ENCODE measurements around the gene KRT85. TPM values are rescaled to one million over a fixed set of nuclear protein-coding genes. Genes with fewer than 3 reads are reported as not detected.

Gene KRT85
- 0.06 to 0.08 TPM (median 0.07 TPM) in 4 of 5 replicates, not detected in the other for total RNA-seq (2022; extraction: Qiagen RNA extraction)

DNA sequence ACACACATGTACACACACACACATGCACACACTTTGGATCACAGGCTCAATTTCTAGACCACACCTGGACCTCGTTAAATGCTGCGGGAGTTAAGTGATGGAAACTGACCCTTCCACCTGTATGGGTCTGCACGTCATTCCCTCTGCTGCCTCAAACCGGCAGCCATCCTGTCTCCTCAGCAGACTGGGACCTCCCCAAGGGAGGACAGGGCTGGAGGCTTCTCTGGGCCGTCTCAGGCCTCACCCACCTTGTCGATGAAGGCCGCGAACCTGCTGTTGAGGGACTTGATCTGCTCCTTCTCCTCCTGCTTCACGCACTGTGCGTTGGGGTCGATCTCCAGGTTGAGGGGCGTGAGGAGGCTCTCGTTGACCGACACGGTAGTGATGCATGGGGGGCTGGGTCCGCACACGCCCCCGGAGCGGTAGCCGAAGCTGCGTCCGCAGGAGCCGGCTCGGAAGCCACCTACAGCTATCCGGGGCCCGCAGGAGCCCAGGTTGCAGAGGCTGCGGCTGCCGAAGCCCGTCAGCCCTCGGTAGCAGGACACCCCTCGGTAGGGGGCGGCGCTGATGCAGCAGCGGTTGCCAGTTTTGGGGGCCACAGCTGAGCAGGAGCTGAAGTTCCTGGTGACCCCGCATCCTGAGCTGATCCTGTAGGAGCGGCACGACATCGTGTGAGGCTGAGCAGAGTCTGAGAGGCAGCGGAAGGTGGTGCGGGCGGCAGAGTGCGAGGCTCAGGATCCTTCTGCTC lies at the start of gene KRT85:
TSS of gene KRT85 (minus strand) at position 744 of the 748 bp plus-strand sequence. CDS start at position 668, 76 bp downstream.

DNA sequence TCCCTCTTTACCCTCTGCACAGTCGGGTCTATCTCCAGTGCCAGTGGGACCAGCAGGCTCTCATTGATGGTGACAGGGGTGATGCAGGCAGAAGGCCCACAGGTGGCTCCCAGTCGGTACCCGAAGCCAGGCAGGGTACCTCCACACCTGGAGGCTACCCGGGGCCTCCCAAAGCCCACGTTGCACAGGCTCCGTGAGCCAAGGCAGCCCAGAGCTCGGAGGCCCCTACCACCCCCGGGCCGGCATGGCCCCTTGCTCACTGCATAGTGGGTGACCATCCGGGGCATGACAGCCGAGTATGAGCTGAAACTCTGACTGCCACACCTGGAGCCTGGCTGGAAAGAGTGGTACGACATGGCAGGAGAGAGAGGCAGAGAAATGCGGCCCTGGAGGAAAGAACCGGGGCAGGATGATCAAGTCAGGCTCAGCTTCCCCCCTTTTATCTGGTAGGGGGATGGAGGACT lies 38.7 kb upstream of the KRT85 start, which contains the start of gene KRT82:
TSS of gene KRT82 (minus strand) at position 414 of the 464 bp plus-strand sequence. CDS start at position 356, 58 bp downstream.

DNA sequence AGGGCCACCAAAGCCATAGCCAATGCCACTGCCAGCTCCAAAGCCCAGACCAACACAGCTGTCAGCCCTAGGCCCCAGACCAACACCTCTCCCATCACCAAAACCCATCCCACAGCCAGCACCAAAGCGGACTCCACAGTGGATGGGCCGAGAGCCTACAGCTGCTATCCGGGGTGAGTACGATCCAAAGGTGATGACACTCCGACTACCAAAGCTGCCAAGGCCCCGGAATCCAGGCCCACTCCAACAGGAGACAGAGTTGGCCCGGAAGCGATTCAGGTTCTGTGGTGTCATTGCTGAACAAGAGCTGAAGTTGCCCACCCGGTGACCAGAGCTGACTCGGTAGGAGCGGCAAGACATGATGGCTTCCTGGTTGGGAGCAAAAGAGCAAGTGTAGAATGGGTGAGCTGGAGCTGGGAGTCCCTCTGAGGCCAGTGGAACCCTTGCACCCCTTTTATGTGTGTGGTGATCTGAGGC lies 18.0 kb upstream of the KRT85 start, which contains the start of gene KRT84:
TSS of gene KRT84 (minus strand) at position 427 of the 477 bp plus-strand sequence. CDS start at position 360, 67 bp downstream.

DNA sequence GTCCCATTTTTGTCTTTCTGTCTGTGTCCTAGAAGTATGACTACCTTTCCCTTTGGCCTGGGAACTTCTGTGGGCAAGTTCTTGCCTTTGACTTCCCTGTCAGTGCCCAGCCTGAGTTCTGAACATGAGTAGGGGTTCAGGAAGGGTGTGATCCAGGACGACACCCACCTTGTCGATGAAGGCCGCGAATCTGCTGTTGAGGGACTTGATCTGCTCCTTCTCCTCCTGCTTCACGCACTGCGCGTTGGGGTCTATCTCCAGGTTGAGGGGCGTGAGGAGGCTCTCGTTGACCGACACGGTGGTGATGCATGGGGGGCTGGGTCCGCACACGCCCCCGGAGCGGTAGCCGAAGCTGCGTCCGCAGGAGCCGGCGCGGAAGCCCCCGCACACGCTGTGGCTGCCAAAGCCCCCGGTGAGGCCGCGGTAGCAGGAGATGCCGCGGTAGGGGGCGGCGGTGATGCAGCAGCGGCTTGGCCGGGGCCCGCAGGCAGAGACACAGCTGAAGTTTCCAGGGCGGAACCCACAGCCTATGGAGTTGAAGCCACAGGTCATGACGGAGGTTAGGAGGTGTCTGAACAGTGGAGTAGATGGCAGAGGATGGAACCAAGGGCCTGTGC lies 46.4 kb downstream of the KRT85 start, which contains the start of gene KRT83:
TSS of gene KRT83 (minus strand) at position 615 of the 617 bp plus-strand sequence. CDS start at position 552, 63 bp downstream.

Other genes with a start within 250 kb of the KRT85 start
- gene KRT80, start 175.5 kb downstream of the KRT85 start, total RNA-seq (2022; extraction: Qiagen RNA extraction): 38.9 to 58.0 TPM (median 46.2 TPM) in 5 replicates
- 4,849 to 5,975 TPM (median 5,509 TPM) in 5 replicates for gene KRT7, start 134.2 kb downstream of the KRT85 start, total RNA-seq (2022; extraction: Qiagen RNA extraction)
- gene KRT86, start 92.8 kb downstream of the KRT85 start, total RNA-seq (2022; extraction: Qiagen RNA extraction): 23.1 to 49.2 TPM (median 47.0 TPM) in 5 replicates
- 3,076 to 4,171 TPM (median 4,026 TPM) in 5 replicates for gene KRT81, start 75.9 kb downstream of the KRT85 start, total RNA-seq (2022; extraction: Qiagen RNA extraction)
- 2.4 to 6.6 TPM (median 6.0 TPM) in 5 replicates for gene KRT83, start 46.1 kb downstream of the KRT85 start, total RNA-seq (2022; extraction: Qiagen RNA extraction)
- gene KRT84, start 18.2 kb upstream of the KRT85 start, total RNA-seq (2022; extraction: Qiagen RNA extraction): not detected in 5 replicates
- not detected in 5 replicates for gene KRT82, start 38.9 kb upstream of the KRT85 start, total RNA-seq (2022; extraction: Qiagen RNA extraction)
- 0.07 to 0.14 TPM (median 0.10 TPM) in 4 of 5 replicates, not detected in the other for gene KRT75, start 66.9 kb upstream of the KRT85 start, total RNA-seq (2022; extraction: Qiagen RNA extraction)
- 0.07 TPM in 1 of 5 replicates, not detected in the others for gene KRT6B, start 84.7 kb upstream of the KRT85 start, total RNA-seq (2022; extraction: Qiagen RNA extraction)
- not detected in 5 replicates for gene KRT6C, start 106.3 kb upstream of the KRT85 start, total RNA-seq (2022; extraction: Qiagen RNA extraction)
- 8.1 to 10.8 TPM (median 8.4 TPM) in 5 replicates for gene KRT6A, start 125.8 kb upstream of the KRT85 start, total RNA-seq (2022; extraction: Qiagen RNA extraction)
- gene KRT5, start 152.9 kb upstream of the KRT85 start, total RNA-seq (2022; extraction: Qiagen RNA extraction): 0.26 to 0.79 TPM (median 0.62 TPM) in 5 replicates
- not detected in 5 replicates for gene KRT71, start 185.7 kb upstream of the KRT85 start, total RNA-seq (2022; extraction: Qiagen RNA extraction)
- not detected in 5 replicates for gene KRT74, start 206.4 kb upstream of the KRT85 start, total RNA-seq (2022; extraction: Qiagen RNA extraction)
- gene KRT72, start 234.0 kb upstream of the KRT85 start, total RNA-seq (2022; extraction: Qiagen RNA extraction): not detected in 5 replicates